Smooth muscle cell (in vitro differentiated cells): Measurements from ENCODE around the gene KCNJ15. TPM values are rescaled to one million over a fixed set of nuclear protein-coding genes. Genes with fewer than 3 reads are reported as not detected.
"Not testable (repeated sequence)": the region's sequence is repeated elsewhere in the genome, so short reads cannot be mapped to it uniquely, and the experiment has no call there.

Experiments used
- DNase-seq: peaks from one replicate; lab custom pipeline; 2025; ENCODE audit not compliant: unreplicated experiment; lab: John Stamatoyannopoulos, UW
- H2AFZ ChIP-seq: fragments of 200-600 bp; sonication (generic); 2 replicates; pipeline ENCODE4 v1.6.0; 2016; ENCODE audit warnings: antibody characterized with exemption, low read depth, mild to moderate bottlenecking
- H3F3A ChIP-seq: fragments of 200-600 bp; sonication (generic); 2 replicates; pipeline ENCODE4 v1.6.0; 2017; ENCODE audit warnings: antibody characterized with exemption, low read depth
- H3K27ac ChIP-seq: fragments of 200-600 bp; sonication (generic); 2 replicates; pipeline ENCODE4 v1.5.1; 2016; ENCODE audit warnings: low read depth, mild to moderate bottlenecking
- H3K27me3 ChIP-seq: fragments of 200-600 bp; sonication (generic); 2 replicates; pipeline ENCODE4 v1.6.1; 2016; ENCODE audit warnings: low read depth, mild to moderate bottlenecking
- H3K36me3 ChIP-seq: fragments of 200-600 bp; sonication (generic); 2 replicates; pipeline ENCODE4 v1.5.1; 2016; ENCODE audit warnings: low read depth
- H3K4me1 ChIP-seq: fragments of 200-600 bp; sonication (generic); 2 replicates; pipeline ENCODE4 v1.5.1; 2016; ENCODE audit warnings: low read depth
- H3K4me2 ChIP-seq: fragments of 200-600 bp; sonication (generic); 2 replicates; pipeline ENCODE4 v1.6.0; 2016; ENCODE audit warnings: mild to moderate bottlenecking
- H3K4me3 ChIP-seq: fragments of 200-600 bp; sonication (generic); 2 replicates; pipeline ENCODE4 v1.5.1; 2016; ENCODE audit warnings: mild to moderate bottlenecking
- H3K79me2 ChIP-seq: fragments of 200-600 bp; sonication (generic); 2 replicates; pipeline ENCODE4 v1.6.0; 2016; ENCODE audit warnings: low read depth, mild to moderate bottlenecking
- H3K9ac ChIP-seq: fragments of 200-600 bp; sonication (generic); 2 replicates; pipeline ENCODE4 v1.6.0; 2016; ENCODE audit warnings: low read depth
- H3K9me3 ChIP-seq: fragments of 200-600 bp; sonication (generic); replicated peaks from 2 replicates; pipeline ENCODE4 v1.5.1; 2016; ENCODE audit warnings: low read depth
- H4K20me1 ChIP-seq: fragments of 200-600 bp; sonication (generic); 2 replicates; pipeline ENCODE4 v1.6.0; 2016; ENCODE audit warnings: low read depth
- CTCF ChIP-seq: fragments of 200-600 bp; sonication (generic); IDR thresholded peaks from 2 replicates; pipeline ENCODE4 v1.5.1; 2017; ENCODE audit warnings: borderline replicate concordance, mild to moderate bottlenecking, antibody characterized with exemption; ENCODE audit not compliant: insufficient read depth, poor library complexity, severe bottlenecking
- WGBS: methylation state at CpG from one replicate; pipeline ENCODE4 v1.1.7; 2016; ENCODE audit warnings: low lambda C conversion rate; 5-methylcytosine and 5-hydroxymethylcytosine counted together
- polyA plus RNA-seq: library from polyadenylated mRNA; unstranded; fragments of >200 nt; fragmentation: Nextera tagmentation; extraction: Ambion mirVana; gene quantifications from 2 replicates; pipeline ENCODE4 v1.2.1, GENCODE V29; 2016
- total RNA-seq: library from RNA; depleted of rRNA; stranded (reverse); fragments of >200 nt; gene quantifications from 2 replicates; pipeline ENCODE4 v1.2.3, GENCODE V29; 2014

KCNJ15 gene
- total and polyA plus RNA-seq, 2 experiments from 2014 or later: 4.2 to 21.9 TPM

- no peak for TF ChIP-seq CTCF
- peak overlapping the region; percentile 44 for H3K9ac ChIP-seq
- H3F3A ChIP-seq: no peaks in the 10 kb centered on the region
- H3K4me2 ChIP-seq: no peak overlapping the region
- peak overlapping the region; percentile 94 for H3K27ac ChIP-seq
- no peak for DNase-seq
- H3K79me2 ChIP-seq: no peaks in the 10 kb centered on the region
- WGBS: 57% methylated on average over 6 of the region's 6 CpGs
- H4K20me1 ChIP-seq: no peaks in the 10 kb centered on the region
- no peaks in the 10 kb centered on the region for H3K27me3 ChIP-seq
- peaks cover 13% of the 10 kb centered on the region for H3K9me3 ChIP-seq
- no peaks in the 10 kb centered on the region for H3K4me1 ChIP-seq
- H3K36me3 ChIP-seq: peaks cover 8% of the 10 kb centered on the region
- no peak overlapping the region for H3K4me3 ChIP-seq
- no peak overlapping the region for H2AFZ ChIP-seq
These were observed 22.2 kb upstream of the KCNJ15 start for GRCh38 chr21:38234395-38235142.

GRCh38 chr21:38235251-38235650 is 21.5 kb upstream of the KCNJ15 start:
- Histone ChIP-seq H3K4me2 (peak overlapping the region; percentile 0), H3K9ac (peak overlapping the region; percentile 44), H3K9me3 (peaks cover 10% of the 10 kb centered on the region), H3K27ac (peak overlapping the region; percentile 94)
- H4K20me1 ChIP-seq, H3K27me3 ChIP-seq, H3K4me3 ChIP-seq, H3F3A ChIP-seq, H2AFZ ChIP-seq, DNase-seq, H3K36me3 ChIP-seq, H3K4me1 ChIP-seq, H3K79me2 ChIP-seq: not testable (repeated sequence)
- 90% methylated on average over 9 of the region's 9 CpGs for WGBS

DNA sequence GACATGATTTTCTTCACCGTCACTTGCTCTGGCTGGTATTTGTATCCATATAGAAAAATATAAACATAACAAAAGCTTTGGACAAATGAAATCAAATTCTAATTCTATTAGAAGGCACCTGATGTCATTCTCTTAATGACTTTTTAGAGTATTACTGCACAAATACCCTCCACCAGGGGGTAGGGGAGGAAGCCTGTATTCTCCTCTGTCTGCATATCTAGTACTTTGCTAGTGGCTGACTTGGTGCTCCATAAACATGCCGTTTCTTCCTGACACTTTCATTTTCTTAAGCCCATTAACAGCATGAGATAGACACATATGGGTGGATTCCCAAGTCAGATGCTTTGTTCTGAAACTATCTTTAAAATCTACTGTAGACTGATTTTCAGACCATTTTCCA is 20.6 kb upstream of the KCNJ15 start:
- H3K27me3 ChIP-seq: no peaks in the 10 kb centered on the region

GRCh38 chr21:38239672-38240071 is 17.1 kb upstream of the KCNJ15 start:
- 96% methylated on average over 4 of the region's 4 CpGs for WGBS
- Histone ChIP-seq H3K9me3 (no peaks in the 10 kb centered on the region), H3K4me3 (no peak overlapping the region), H3K9ac (no peak overlapping the region), H2AFZ (no peak overlapping the region), H3K27me3 (no peaks in the 10 kb centered on the region), H3K27ac (no peak overlapping the region), H3K79me2 (no peaks in the 10 kb centered on the region), H3F3A (no peaks in the 10 kb centered on the region), H3K4me1 (no peaks in the 10 kb centered on the region), H3K4me2 (no peak overlapping the region), H3K36me3 (no peaks in the 10 kb centered on the region), H4K20me1 (no peaks in the 10 kb centered on the region)
- DNase-seq: no peak
- TF ChIP-seq CTCF: no peak

More for the DNA sequence above, 20.6 kb upstream of the KCNJ15 start:
- 75% methylated on average over 2 of the region's 2 CpGs for WGBS
- Histone ChIP-seq H3K4me1 (no peaks in the 10 kb centered on the region), H3K9me3 (peaks cover 4% of the 10 kb centered on the region), H3F3A (no peaks in the 10 kb centered on the region), H3K9ac (no peak overlapping the region), H3K27ac (peak overlapping the region; percentile 94), H3K4me3 (no peak overlapping the region), H3K79me2 (no peaks in the 10 kb centered on the region), H4K20me1 (no peaks in the 10 kb centered on the region), H2AFZ (no peak overlapping the region), H3K36me3 (no peaks in the 10 kb centered on the region), H3K4me2 (peak overlapping the region; percentile 0)
- TF ChIP-seq CTCF: peak; percentile 32
- DNase-seq: no peak
